ENCODE measurements around the gene DENND5B. TPM values are rescaled to one million over a fixed set of nuclear protein-coding genes. Genes with fewer than 3 reads are reported as not detected.

The DENND5B gene
- total and polyA plus RNA-seq, 2 donors = 2.3 to 2.9 TPM

DNA sequence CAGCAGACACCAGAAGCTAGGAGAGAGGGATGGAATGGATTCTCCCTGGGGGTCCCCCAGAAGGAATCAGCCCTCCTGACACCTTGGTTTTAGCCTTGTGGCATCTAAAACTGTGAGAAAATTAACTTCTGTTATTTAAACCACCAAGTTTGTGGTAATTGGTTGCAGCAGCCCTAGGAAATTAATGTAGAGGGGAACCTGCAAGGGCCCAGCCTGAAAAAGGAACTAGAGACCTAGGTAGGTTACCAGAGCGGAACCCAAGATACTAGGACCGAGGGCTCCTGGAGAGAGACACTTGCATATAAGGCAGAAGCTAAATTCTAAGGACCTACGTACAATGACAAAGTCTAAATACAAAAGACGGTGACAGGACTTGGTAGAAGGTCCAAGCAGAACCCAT lies 8.1 kb upstream of the DENND5B start:
- Histone ChIP-seq H3K36me3 (ENCODE audit: control insufficient read depth in 2 of 2, insufficient read depth in 2 of 2, low read length in 1 of 2) (no peaks in the 10 kb centered on the region), H3K9me3 (ENCODE audit: control insufficient read depth in 2 of 2, insufficient read depth in 1 of 2, low read length in 1 of 2) (no peaks in the 10 kb centered on the region), H3K4me1 (ENCODE audit: control insufficient read depth in 2 of 2, insufficient read depth in 2 of 2, low read length in 2 of 2) (no peaks in the 10 kb centered on the region), H3K27me3 (ENCODE audit: control insufficient read depth in 2 of 2, insufficient read depth in 1 of 2, low read length in 1 of 2) (peaks cover 0 to 2% of the 10 kb centered on the region in 2 donors), H3K4me3 (ENCODE audit: low read length in 2 of 2) (no peak overlapping the region), H3K27ac (ENCODE audit: low read depth in 1 of 2, low read length in 1 of 2) (no peak overlapping the region)
- WGBS = 84% methylated on average over 4 of the region's 4 CpGs
- no peak for DNase-seq (ENCODE audit: low read depth in 6 of 9, low spot score in 9 of 9)

DNA sequence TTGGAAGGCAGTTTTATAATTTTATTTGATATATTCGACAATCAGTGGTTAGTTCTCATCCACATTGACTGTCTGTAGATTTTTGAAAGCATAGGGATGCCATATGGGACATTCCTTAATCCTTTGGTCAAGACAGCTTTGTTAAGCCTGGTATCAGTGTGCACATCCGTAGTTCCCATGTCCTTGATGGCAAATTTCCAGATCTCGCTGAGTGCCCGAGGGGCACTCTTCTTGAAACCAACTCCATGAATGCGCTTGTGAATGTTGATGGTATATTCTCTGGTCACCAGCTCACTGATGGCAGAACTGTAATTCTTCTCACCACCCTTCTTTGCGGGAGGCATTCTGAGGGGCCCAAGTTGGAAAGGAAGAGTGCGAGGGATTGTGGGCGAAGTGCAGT lies 6.1 kb upstream of the DENND5B start:
- Histone ChIP-seq H3K4me3 (ENCODE audit: low read length in 2 of 2) (no peak overlapping the region), H3K27me3 (ENCODE audit: control insufficient read depth in 2 of 2, insufficient read depth in 1 of 2, low read length in 1 of 2) (peaks cover 0 to 2% of the 10 kb centered on the region in 2 donors), H3K4me1 (ENCODE audit: control insufficient read depth in 2 of 2, insufficient read depth in 2 of 2, low read length in 2 of 2) (no peaks in the 10 kb centered on the region), H3K9me3 (ENCODE audit: control insufficient read depth in 2 of 2, insufficient read depth in 1 of 2, low read length in 1 of 2) (no peaks in the 10 kb centered on the region), H3K27ac (ENCODE audit: low read depth in 1 of 2, low read length in 1 of 2) (no peak overlapping the region), H3K36me3 (ENCODE audit: control insufficient read depth in 2 of 2, insufficient read depth in 2 of 2, low read length in 1 of 2) (no peaks in the 10 kb centered on the region)
- WGBS = 96% methylated on average over 8 of the region's 8 CpGs
- no peak for DNase-seq (ENCODE audit: low read depth in 6 of 9, low spot score in 9 of 9)

DNA sequence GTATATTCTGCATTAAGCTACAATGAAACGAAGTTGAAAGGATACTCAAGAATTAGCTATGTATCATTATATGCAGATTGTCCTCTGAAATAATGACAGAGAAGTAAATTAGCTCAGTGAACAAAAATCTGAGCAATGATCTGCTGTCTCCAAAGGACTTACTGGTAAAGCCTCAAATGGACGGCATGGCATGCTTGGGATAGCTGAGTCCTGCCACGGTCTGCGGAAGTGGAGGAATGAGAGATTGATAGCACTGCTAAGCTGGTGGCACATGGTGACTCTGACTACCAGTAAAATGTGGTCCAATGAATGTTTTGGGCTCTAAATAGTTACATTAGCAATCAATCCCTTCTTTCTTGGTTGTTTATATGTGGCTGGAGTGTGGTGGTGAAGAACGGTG lies 3.7 kb upstream of the DENND5B start:
- Histone ChIP-seq H3K36me3 (ENCODE audit: control insufficient read depth in 2 of 2, insufficient read depth in 2 of 2, low read length in 1 of 2) (no peaks in the 10 kb centered on the region), H3K9me3 (ENCODE audit: control insufficient read depth in 2 of 2, insufficient read depth in 1 of 2, low read length in 1 of 2) (peaks cover 0 to 2% of the 10 kb centered on the region in 2 donors), H3K4me1 (ENCODE audit: control insufficient read depth in 2 of 2, insufficient read depth in 2 of 2, low read length in 2 of 2) (peaks cover 0 to 9% of the 10 kb centered on the region in 2 donors), H3K27ac (ENCODE audit: low read depth in 1 of 2, low read length in 1 of 2) (no peak overlapping the region), H3K4me3 (ENCODE audit: low read length in 2 of 2) (no peak overlapping the region), H3K27me3 (ENCODE audit: control insufficient read depth in 2 of 2, insufficient read depth in 1 of 2, low read length in 1 of 2) (peaks cover 7 to 21% of the 10 kb centered on the region in 2 donors)
- WGBS = 93% methylated on average over 5 of the region's 5 CpGs
- DNase-seq (ENCODE audit: low read depth in 6 of 9, low spot score in 9 of 9) = no peak

DNA sequence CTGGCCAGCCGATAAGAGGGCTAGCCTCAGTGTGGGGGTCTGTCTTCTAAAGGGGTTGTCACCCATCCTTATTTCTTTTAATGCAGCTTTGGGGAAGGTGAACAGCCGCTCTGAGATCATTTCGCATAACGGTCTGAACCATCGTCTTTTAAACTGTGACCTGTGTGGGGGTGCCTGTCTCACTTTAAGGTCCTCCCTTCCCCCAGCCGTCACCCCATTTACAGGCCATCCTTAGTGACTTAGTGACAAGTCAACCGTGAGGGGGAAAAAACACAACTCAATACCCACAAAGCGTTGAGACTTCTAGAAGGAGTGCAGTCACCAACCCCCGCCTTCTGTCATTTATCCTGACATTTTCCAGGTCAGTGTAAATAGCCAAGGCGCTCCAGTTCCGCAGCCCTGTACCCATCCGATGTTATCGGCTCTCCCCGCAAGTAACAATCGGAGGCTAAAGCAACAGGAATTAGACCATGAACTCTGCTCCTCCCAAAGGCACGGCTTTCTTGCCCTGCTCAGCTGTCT lies 505 bp upstream of the DENND5B start:
- H3K27ac ChIP-seq (ENCODE audit: low read depth in 1 of 2, low read length in 1 of 2) = no peak overlapping the region
- 12% methylated on average over 16 of the region's 16 CpGs for WGBS

DNA sequence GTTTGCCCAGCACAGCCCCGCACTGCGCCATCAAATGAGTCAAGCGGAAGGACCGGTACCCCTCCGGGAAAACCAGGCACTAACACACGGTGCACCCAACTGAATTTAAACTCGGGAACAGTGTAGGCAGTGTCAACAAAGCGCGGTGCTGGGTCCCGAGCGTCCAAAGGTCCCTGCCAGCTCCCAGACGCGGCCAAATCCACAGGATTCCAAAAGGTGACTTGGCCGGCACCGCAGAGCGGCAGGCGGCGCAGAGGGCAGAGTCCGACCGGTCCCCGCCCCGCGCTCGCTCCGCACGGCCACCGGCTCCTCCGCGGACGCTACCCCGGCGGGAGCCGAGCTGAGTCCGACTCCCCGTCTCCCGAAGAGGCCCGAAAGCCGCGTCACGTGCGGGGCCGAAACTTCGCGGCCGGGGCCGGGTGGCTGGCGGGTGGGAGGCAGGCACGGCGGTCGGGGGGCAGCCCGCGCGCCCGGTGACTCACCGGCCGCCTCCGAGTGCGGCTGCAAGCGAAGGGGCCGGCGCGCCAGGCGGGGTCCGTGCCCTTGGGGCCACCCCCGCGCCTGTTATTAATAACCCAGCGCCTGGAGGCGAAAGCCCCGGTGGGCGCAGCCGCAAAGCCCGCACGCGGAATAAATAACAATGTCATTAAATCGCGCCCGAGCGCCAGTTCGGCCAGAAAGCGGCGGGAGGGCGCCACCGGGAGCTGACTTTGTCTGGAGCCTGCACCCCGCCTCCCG lies 863 bp downstream of the DENND5B start:
- WGBS = under 1% methylated on average over 85 of the region's 85 CpGs
- peak in 3 of 9 donors; percentile 18 to 52 (median 33) for DNase-seq (ENCODE audit: low read depth in 6 of 9, low spot score in 9 of 9)
- H3K4me1 ChIP-seq (ENCODE audit: control insufficient read depth in 2 of 2, insufficient read depth in 2 of 2, low read length in 2 of 2) = peaks cover 0 to 9% of the 10 kb centered on the region in 2 donors
- no peaks in the 10 kb centered on the region for H3K36me3 ChIP-seq (ENCODE audit: control insufficient read depth in 2 of 2, insufficient read depth in 2 of 2, low read length in 1 of 2)
- peaks cover 7 to 26% of the 10 kb centered on the region in 2 donors for H3K27me3 ChIP-seq (ENCODE audit: control insufficient read depth in 2 of 2, insufficient read depth in 1 of 2, low read length in 1 of 2)
- peak overlapping the region in 1 of 2 donors; percentile 36 for H3K27ac ChIP-seq (ENCODE audit: low read depth in 1 of 2, low read length in 1 of 2)
- peaks cover 0 to 3% of the 10 kb centered on the region in 2 donors for H3K9me3 ChIP-seq (ENCODE audit: control insufficient read depth in 2 of 2, insufficient read depth in 1 of 2, low read length in 1 of 2)
- H3K4me3 ChIP-seq (ENCODE audit: low read length in 2 of 2) = peak overlapping the region; percentile 54 to 81

More for the DNA sequence above, 505 bp upstream of the DENND5B start:
- H3K4me1 ChIP-seq (ENCODE audit: control insufficient read depth in 2 of 2, insufficient read depth in 2 of 2, low read length in 2 of 2) = peaks cover 0 to 9% of the 10 kb centered on the region in 2 donors
- peaks cover 7 to 27% of the 10 kb centered on the region in 2 donors for H3K27me3 ChIP-seq (ENCODE audit: control insufficient read depth in 2 of 2, insufficient read depth in 1 of 2, low read length in 1 of 2)
- peak overlapping the region; percentile 33 to 81 for H3K4me3 ChIP-seq (ENCODE audit: low read length in 2 of 2)
- peak in 5 of 9 donors; percentile 2 to 51 (median 24) for DNase-seq (ENCODE audit: low read depth in 6 of 9, low spot score in 9 of 9)
- H3K9me3 ChIP-seq (ENCODE audit: control insufficient read depth in 2 of 2, insufficient read depth in 1 of 2, low read length in 1 of 2) = peaks cover 0 to 3% of the 10 kb centered on the region in 2 donors
- H3K36me3 ChIP-seq (ENCODE audit: control insufficient read depth in 2 of 2, insufficient read depth in 2 of 2, low read length in 1 of 2) = no peaks in the 10 kb centered on the region

DNA sequence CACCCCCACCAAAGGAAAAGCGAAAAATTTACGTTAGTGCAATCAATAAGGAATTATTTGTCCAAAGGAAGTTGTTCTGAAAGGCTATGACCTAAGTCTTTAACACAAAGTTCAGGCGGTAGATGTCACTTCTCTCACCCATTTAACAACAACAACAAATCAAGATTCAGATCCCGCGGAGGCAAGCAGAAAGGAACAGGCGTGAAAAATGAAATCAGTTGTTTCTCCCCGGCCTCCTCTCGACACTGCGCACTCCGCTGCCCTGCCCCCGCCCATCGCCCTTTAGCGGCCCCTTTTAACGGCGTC lies 1.4 kb downstream of the DENND5B start:
- Histone ChIP-seq H3K27ac (ENCODE audit: low read depth in 1 of 2, low read length in 1 of 2) (peak overlapping the region in 1 of 2 donors; percentile 36), H3K27me3 (ENCODE audit: control insufficient read depth in 2 of 2, insufficient read depth in 1 of 2, low read length in 1 of 2) (peaks cover 7 to 25% of the 10 kb centered on the region in 2 donors), H3K4me3 (ENCODE audit: low read length in 2 of 2) (peak overlapping the region; percentile 54 to 81), H3K36me3 (ENCODE audit: control insufficient read depth in 2 of 2, insufficient read depth in 2 of 2, low read length in 1 of 2) (no peaks in the 10 kb centered on the region), H3K4me1 (ENCODE audit: control insufficient read depth in 2 of 2, insufficient read depth in 2 of 2, low read length in 2 of 2) (peaks cover 0 to 9% of the 10 kb centered on the region in 2 donors), H3K9me3 (ENCODE audit: control insufficient read depth in 2 of 2, insufficient read depth in 1 of 2, low read length in 1 of 2) (peaks cover 0 to 3% of the 10 kb centered on the region in 2 donors)
- peak in 2 of 9 donors; percentile 32 to 36 for DNase-seq (ENCODE audit: low read depth in 6 of 9, low spot score in 9 of 9)
- WGBS = 3% methylated on average over 15 of the region's 15 CpGs

DNA sequence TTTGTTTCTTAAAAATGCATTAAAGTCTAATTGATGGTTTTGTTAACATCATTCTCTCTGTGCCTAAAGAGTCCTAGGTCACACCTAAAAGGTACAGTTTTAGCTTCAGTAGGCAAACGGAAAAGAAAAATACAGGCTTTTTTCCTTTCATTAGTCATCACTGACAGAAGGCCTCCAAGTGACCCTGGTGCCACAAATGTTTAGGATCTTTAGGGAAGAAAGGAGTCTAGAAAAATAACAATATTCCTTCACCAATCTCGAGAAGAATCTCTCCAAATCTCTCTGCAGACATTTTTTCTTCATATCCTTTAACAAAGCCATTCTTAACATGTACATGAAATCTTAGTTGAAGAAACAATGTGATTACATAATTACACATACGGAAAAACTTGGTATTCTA lies 2.0 kb downstream of the DENND5B start:
- Histone ChIP-seq H3K4me3 (ENCODE audit: low read length in 2 of 2) (no peak overlapping the region), H3K27me3 (ENCODE audit: control insufficient read depth in 2 of 2, insufficient read depth in 1 of 2, low read length in 1 of 2) (peaks cover 7 to 25% of the 10 kb centered on the region in 2 donors), H3K27ac (ENCODE audit: low read depth in 1 of 2, low read length in 1 of 2) (no peak overlapping the region), H3K4me1 (ENCODE audit: control insufficient read depth in 2 of 2, insufficient read depth in 2 of 2, low read length in 2 of 2) (peaks cover 0 to 9% of the 10 kb centered on the region in 2 donors), H3K9me3 (ENCODE audit: control insufficient read depth in 2 of 2, insufficient read depth in 1 of 2, low read length in 1 of 2) (peaks cover 0 to 3% of the 10 kb centered on the region in 2 donors), H3K36me3 (ENCODE audit: control insufficient read depth in 2 of 2, insufficient read depth in 2 of 2, low read length in 1 of 2) (no peaks in the 10 kb centered on the region)
- DNase-seq (ENCODE audit: low read depth in 6 of 9, low spot score in 9 of 9) = no peak
- 77% methylated on average over 3 of the region's 3 CpGs for WGBS

DNA sequence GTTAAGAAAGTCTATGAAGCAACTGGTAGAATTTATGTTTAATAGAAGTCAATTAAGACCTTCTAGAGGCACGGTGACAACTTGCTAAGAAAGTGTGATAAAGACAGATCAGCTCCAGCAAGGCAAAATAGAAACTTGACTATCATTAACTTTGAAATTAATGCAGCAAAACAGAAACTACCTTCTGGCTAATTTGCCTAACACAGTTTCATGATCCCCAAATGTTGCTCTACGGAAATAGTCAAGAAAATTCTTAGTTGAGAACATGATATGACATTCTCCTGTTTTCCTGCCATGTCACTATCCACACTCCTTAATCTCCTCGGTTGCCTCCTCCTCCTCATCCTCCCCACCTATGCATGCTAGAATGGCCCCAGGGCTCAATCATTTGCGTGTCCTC lies 4.2 kb downstream of the DENND5B start:
- Histone ChIP-seq H3K9me3 (ENCODE audit: control insufficient read depth in 2 of 2, insufficient read depth in 1 of 2, low read length in 1 of 2) (peaks cover 0 to 3% of the 10 kb centered on the region in 2 donors), H3K27ac (ENCODE audit: low read depth in 1 of 2, low read length in 1 of 2) (no peak overlapping the region), H3K27me3 (ENCODE audit: control insufficient read depth in 2 of 2, insufficient read depth in 1 of 2, low read length in 1 of 2) (peaks cover 7 to 21% of the 10 kb centered on the region in 2 donors), H3K4me3 (ENCODE audit: low read length in 2 of 2) (no peak overlapping the region), H3K36me3 (ENCODE audit: control insufficient read depth in 2 of 2, insufficient read depth in 2 of 2, low read length in 1 of 2) (no peaks in the 10 kb centered on the region), H3K4me1 (ENCODE audit: control insufficient read depth in 2 of 2, insufficient read depth in 2 of 2, low read length in 2 of 2) (peaks cover 0 to 9% of the 10 kb centered on the region in 2 donors)
- 98% methylated on average over 4 of the region's 4 CpGs for WGBS
- no peak for DNase-seq (ENCODE audit: low read depth in 6 of 9, low spot score in 9 of 9)

DNA sequence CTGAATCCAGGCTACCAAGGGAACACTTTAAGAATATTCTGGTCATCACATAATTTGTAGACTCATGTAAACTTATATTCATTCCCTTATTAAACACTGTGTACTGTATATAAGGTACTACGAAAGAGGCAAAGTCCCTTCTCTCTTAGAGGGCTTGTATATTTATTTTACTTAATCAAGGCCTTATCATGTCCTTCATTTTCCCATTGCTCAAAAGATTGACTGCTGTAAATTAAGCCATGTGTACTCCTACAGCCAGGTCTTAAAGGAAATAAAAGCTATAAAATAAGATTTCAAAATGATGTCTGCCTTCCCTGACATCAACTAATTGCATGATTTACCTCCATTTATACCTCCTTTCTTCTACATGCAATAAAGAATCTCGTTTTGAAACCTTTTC lies 5.0 kb downstream of the DENND5B start:
- DNase-seq (ENCODE audit: low read depth in 6 of 9, low spot score in 9 of 9) = no peak
- H3K4me3 ChIP-seq (ENCODE audit: low read length in 2 of 2) = no peak overlapping the region
- 92% methylated on average over 2 of the region's 2 CpGs for WGBS
- peaks cover 0 to 3% of the 10 kb centered on the region in 2 donors for H3K4me1 ChIP-seq (ENCODE audit: control insufficient read depth in 2 of 2, insufficient read depth in 2 of 2, low read length in 2 of 2)
- no peaks in the 10 kb centered on the region for H3K36me3 ChIP-seq (ENCODE audit: control insufficient read depth in 2 of 2, insufficient read depth in 2 of 2, low read length in 1 of 2)
- H3K27me3 ChIP-seq (ENCODE audit: control insufficient read depth in 2 of 2, insufficient read depth in 1 of 2, low read length in 1 of 2) = peaks cover 7 to 14% of the 10 kb centered on the region in 2 donors
- H3K27ac ChIP-seq (ENCODE audit: low read depth in 1 of 2, low read length in 1 of 2) = no peak overlapping the region
- H3K9me3 ChIP-seq (ENCODE audit: control insufficient read depth in 2 of 2, insufficient read depth in 1 of 2, low read length in 1 of 2) = peaks cover 0 to 3% of the 10 kb centered on the region in 2 donors
